IMR-90 (cell line): Measurements from ENCODE around the gene FTO. TPM values are rescaled to one million over a fixed set of nuclear protein-coding genes. Genes with fewer than 3 reads are reported as not detected.

ENCODE experiments used
- ATAC-seq: fragments of 200-7000 bp; cut with Tn5 transposase; 2 replicates; pipeline ENCODE4 v1.9.1; 2020; ENCODE audit warnings: low read depth, mild to moderate bottlenecking, moderate library complexity
- BruUV-seq: library from RNA; stranded (reverse); fragments of 400-500 nt; replicated peaks from 2 replicates; lab custom pipeline; 2021; lab: Mats Ljungman, UMichigan
- CTCF ChIA-PET: fragments of 300-600 bp; formaldehyde crosslinking; extraction: SDS; loops from one replicate; lab custom pipeline; 2021; ENCODE audit warnings: antibody characterized with exemption; lab: Yijun Ruan, JAX
- POLR2A ChIA-PET: fragments of 300-600 bp; sonication (Branson Sonifier 250); formaldehyde crosslinking; loops from one replicate; lab custom pipeline; 2022; ENCODE audit warnings: antibody characterized with exemption; ENCODE audit not compliant: unreplicated experiment; lab: Charles Lee
- DNase-seq: peaks from one replicate; pipeline ENCODE4 v3.0.0; 2013
- H2AFZ ChIP-seq: replicated peaks from 2 replicates; pipeline ENCODE3; 2013; ENCODE audit warnings: low read length, mild to moderate bottlenecking; ENCODE audit not compliant: poor library complexity
- H2AK5ac ChIP-seq: 2 replicates; pipeline ENCODE4 v1.6.1; 2013; ENCODE audit warnings: low read depth, low read length, inconsistent platforms
- H2AK9ac ChIP-seq: replicated peaks from 2 replicates; pipeline ENCODE3; 2013; ENCODE audit warnings: mild to moderate bottlenecking, low read depth, low read length, moderate library complexity; ENCODE audit not compliant: poor library complexity
- H2BK120ac ChIP-seq: 2 replicates; pipeline ENCODE4 v1.6.1; 2013; ENCODE audit warnings: low read depth, low read length, inconsistent platforms
- H2BK15ac ChIP-seq: 3 replicates; pipeline ENCODE4 v1.6.1; 2013; ENCODE audit warnings: low read depth, low read length, inconsistent platforms
- H2BK20ac ChIP-seq: 2 replicates; pipeline ENCODE4 v1.6.1; 2013; ENCODE audit warnings: low read depth, mild to moderate bottlenecking, inconsistent platforms, low read length, moderate library complexity
- H2BK5ac ChIP-seq: 2 replicates; pipeline ENCODE4 v1.6.1; 2013; ENCODE audit warnings: mild to moderate bottlenecking, low read depth, low read length, inconsistent platforms; ENCODE audit not compliant: poor library complexity, severe bottlenecking
- H3K14ac ChIP-seq: replicated peaks from 2 replicates; pipeline ENCODE4 v1.6.1; 2013; ENCODE audit warnings: low read depth, low read length, inconsistent platforms
- H3K18ac ChIP-seq: 2 replicates; pipeline ENCODE4 v1.6.1; 2013; ENCODE audit warnings: low read depth, low read length, control low read depth
- H3K23ac ChIP-seq: 2 replicates; pipeline ENCODE4 v1.6.1; 2013; ENCODE audit warnings: low read depth, low read length, inconsistent platforms
- H3K27ac ChIP-seq: 2 replicates; pipeline ENCODE4 v1.5.1; 2013; ENCODE audit warnings: mild to moderate bottlenecking, control low read depth, low read length; ENCODE audit not compliant: insufficient read depth
- H3K27me3 ChIP-seq: 2 replicates; pipeline ENCODE4 v1.6.1; 2013; ENCODE audit warnings: low read length; ENCODE audit not compliant: control insufficient read depth, insufficient read depth
- H3K36me3 ChIP-seq: 2 replicates; pipeline ENCODE4 v1.6.1; 2013; ENCODE audit warnings: low read length, mixed read lengths; ENCODE audit not compliant: control insufficient read depth, insufficient read depth
- H3K4ac ChIP-seq: 2 replicates; pipeline ENCODE4 v1.6.1; 2013; ENCODE audit warnings: low read depth, low read length, inconsistent platforms
- H3K4me1 ChIP-seq: 2 replicates; pipeline ENCODE4 v1.6.1; 2013; ENCODE audit warnings: low read length, mixed read lengths; ENCODE audit not compliant: control insufficient read depth, insufficient read depth
- H3K4me2 ChIP-seq: 2 replicates; pipeline ENCODE4 v1.6.1; 2013; ENCODE audit warnings: low read depth, mild to moderate bottlenecking, control low read depth, low read length, moderate library complexity
- H3K4me3 ChIP-seq: 2 replicates; pipeline ENCODE4 v1.5.1; 2013; ENCODE audit warnings: low read depth, mild to moderate bottlenecking, control low read depth, low read length, moderate library complexity; ENCODE audit not compliant: insufficient read depth
- H3K56ac ChIP-seq: 2 replicates; pipeline ENCODE4 v1.6.1; 2013; ENCODE audit warnings: low read length, inconsistent platforms; ENCODE audit not compliant: insufficient read depth; ENCODE audit errors: extremely low read depth
- H3K79me1 ChIP-seq, 2 experiments: 2 replicates each; pipeline ENCODE4 v1.6.1; 2013; ENCODE audit warnings: low read length in 2 of 2, inconsistent platforms in 1 of 2, low read depth in 1 of 2
- H3K9ac ChIP-seq: 2 replicates; pipeline ENCODE4 v1.6.1; 2013; ENCODE audit warnings: low read depth, low read length, control low read depth
- H3K9me1 ChIP-seq: 2 replicates; pipeline ENCODE4 v1.6.1; 2013; ENCODE audit warnings: low read length, inconsistent platforms; ENCODE audit not compliant: insufficient read depth
- H3K9me3 ChIP-seq: 2 replicates; pipeline ENCODE4 v1.6.1; 2013; ENCODE audit warnings: low read length; ENCODE audit not compliant: control insufficient read depth, insufficient read depth
- H4K20me1 ChIP-seq: 2 replicates; pipeline ENCODE4 v1.6.1; 2013; ENCODE audit warnings: low read length, inconsistent platforms; ENCODE audit not compliant: insufficient read depth
- H4K5ac ChIP-seq: 2 replicates; pipeline ENCODE4 v1.6.1; 2013; ENCODE audit warnings: mild to moderate bottlenecking, low read depth, low read length, control low read depth
- H4K8ac ChIP-seq, 2 experiments: 2 replicates each; pipeline ENCODE4 v1.6.1; 2013; ENCODE audit warnings: low read depth in 2 of 2, low read length in 2 of 2, control low read depth in 1 of 2, inconsistent platforms in 1 of 2
- H4K91ac ChIP-seq: 2 replicates; pipeline ENCODE4 v1.6.1; 2013; ENCODE audit warnings: low read depth, low read length, inconsistent platforms; ENCODE audit not compliant: insufficient read depth
- BHLHE40 ChIP-seq: fragments of 150-350 bp; IDR thresholded peaks from 2 replicates; pipeline ENCODE4 v1.6.1; 2016; ENCODE audit warnings: mild to moderate bottlenecking, low read depth, low read length
- CEBPB ChIP-seq: IDR thresholded peaks from 2 replicates; pipeline ENCODE4 v1.6.1; 2012; ENCODE audit warnings: low read depth, low read length, improper control_type of control experiment
- CHD1 ChIP-seq: IDR thresholded peaks from 2 replicates; pipeline ENCODE4 v1.6.1; 2012; ENCODE audit warnings: low read depth, low read length, improper control_type of control experiment
- FOS ChIP-seq: fragments of 150-350 bp; IDR thresholded peaks from 2 replicates; pipeline ENCODE4 v1.6.1; 2016; ENCODE audit warnings: low read depth, low read length
- MAFK ChIP-seq: IDR thresholded peaks from 2 replicates; pipeline ENCODE4 v1.6.1; 2012; ENCODE audit warnings: low read depth, low read length, improper control_type of control experiment
- MAZ ChIP-seq: IDR thresholded peaks from 2 replicates; pipeline ENCODE4 v1.6.1; 2012; ENCODE audit warnings: low read depth, mild to moderate bottlenecking, low read length, improper control_type of control experiment, moderate library complexity, borderline replicate concordance
- MXI1 ChIP-seq: IDR thresholded peaks from 2 replicates; pipeline ENCODE4 v1.6.1; 2012; ENCODE audit warnings: low read depth, mild to moderate bottlenecking, low read length, moderate library complexity, borderline replicate concordance
- NFE2L2 ChIP-seq: fragments of 150-350 bp; IDR thresholded peaks from 2 replicates; pipeline ENCODE4 v1.6.1; 2016; ENCODE audit warnings: low read depth, mild to moderate bottlenecking, low read length
- POLR2A ChIP-seq: IDR thresholded peaks from 2 replicates; pipeline ENCODE4 v1.6.1; 2012; ENCODE audit warnings: mild to moderate bottlenecking, low read depth, low read length
- RAD21 ChIP-seq: IDR thresholded peaks from 2 replicates; pipeline ENCODE4 v1.6.1; 2012; ENCODE audit warnings: low read length, improper control_type of control experiment
- RCOR1 ChIP-seq: IDR thresholded peaks from 2 replicates; pipeline ENCODE4 v1.6.1; 2012; ENCODE audit warnings: mild to moderate bottlenecking, low read length, improper control_type of control experiment; ENCODE audit not compliant: insufficient replicate concordance
- RFX5 ChIP-seq: IDR thresholded peaks from 2 replicates; pipeline ENCODE4 v1.8.0; 2012; ENCODE audit warnings: low read depth, mild to moderate bottlenecking, low read length, moderate library complexity
- SMC3 ChIP-seq: fragments of 150-350 bp; IDR thresholded peaks from 2 replicates; pipeline ENCODE4 v1.6.1; 2016; ENCODE audit warnings: low read depth, mild to moderate bottlenecking, antibody characterized with exemption, low read length, moderate library complexity
- USF2 ChIP-seq: fragments of 150-350 bp; IDR thresholded peaks from 2 replicates; pipeline ENCODE4 v1.6.1; 2017; ENCODE audit warnings: mild to moderate bottlenecking, antibody characterized with exemption, low read length, low read depth
- WGBS, 2 experiments: methylation state at CpG; one replicate each; pipeline versions ENCODE4 v1.1.5 to v1.1.7; 2013; ENCODE audit warnings: missing lambda C conversion rate in 2 of 2; ENCODE audit not compliant: insufficient read length in 1 of 2; ENCODE audit errors: extremely low coverage in 2 of 2; 5-methylcytosine and 5-hydroxymethylcytosine counted together
- dilution Hi-C: fragments of 300-500 bp; cut with HindIII; formaldehyde crosslinking; loops from one replicate; pipeline ENCODE4 v1.14.3; 2018; ENCODE audit warnings: low sequenced_read_pairs; ENCODE audit not compliant: unreplicated experiment
- in situ Hi-C: fragments of 300-500 bp; cut with MboI; formaldehyde crosslinking; loops from 3 replicates; pipeline ENCODE4 v1.14.3; 2019; ENCODE audit warnings: low sequenced_read_pairs, inconsistent platforms, mixed read lengths
- intact Hi-C: fragments of 100-400 bp; cut with micrococcal nuclease; formaldehyde crosslinking; loops from 2 replicates; pipeline ENCODE4 v1.10.0; 2022
- polyA plus RNA-seq, 3 experiments: library from polyadenylated mRNA; depleted of rRNA; stranded (reverse); fragments of >200 nt; gene quantifications; 2 replicates each; pipeline ENCODE4 v1.2.3, GENCODE V29; 2012; ENCODE audit warnings: low replicate concordance in 1 of 3
- total RNA-seq: library from RNA; depleted of rRNA; stranded (reverse); fragments of >200 nt; gene quantifications from 2 replicates; pipeline ENCODE4 v1.2.3, GENCODE V29; 2012
- TF ChIP-seq, protein P1 (sequence below): conservative IDR thresholded peaks from 2 replicates; pipeline ENCODE4 v1.5.1; 2012; ENCODE audit warnings: mild to moderate bottlenecking, low read depth, low read length, improper control_type of control experiment

The FTO gene
- total and polyA plus RNA-seq, 2 of the 4 experiments (the other 2 are of a cell fraction) = 70.3 to 132 TPM

DNA sequence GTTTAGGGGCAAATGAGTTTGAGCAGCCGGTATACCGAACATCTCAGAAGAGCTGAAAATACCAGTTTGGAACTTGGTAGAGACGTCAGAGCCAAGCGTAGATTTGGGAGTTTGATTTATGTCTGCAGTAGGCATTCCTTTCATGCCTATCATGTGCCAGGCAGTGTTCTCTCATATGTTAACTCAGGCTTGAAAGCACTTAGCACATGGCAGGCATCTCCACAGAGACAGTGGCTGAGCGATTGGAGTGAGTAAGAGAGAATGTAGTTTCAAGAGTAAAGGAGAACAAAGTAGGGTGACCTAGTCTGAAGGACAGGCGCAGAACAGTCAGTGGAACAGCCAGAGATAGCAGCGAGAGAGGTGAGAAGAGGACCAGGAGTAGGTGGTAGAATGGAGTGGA, 207.0 kb downstream of the FTO start:
- no peak overlapping the region for H2AK9ac ChIP-seq
- dilution Hi-C loops (no loop called here), in situ Hi-C loops (no loop called here), intact Hi-C loops (no loop called here)
- H3K56ac ChIP-seq = no peak overlapping the region
- H3K18ac ChIP-seq = no peak overlapping the region; the same call in 1 of the 2 replicates
- no peak overlapping the region for H2BK20ac ChIP-seq
- H3K79me1 ChIP-seq = peaks cover 13 to 24% of the 10 kb centered on the region in 2 experiments; a peak in 3 of 4 replicates
- H3K27ac ChIP-seq = no peak overlapping the region
- no peak overlapping the region for H2BK120ac ChIP-seq
- no peaks in the 10 kb centered on the region for H3K27me3 ChIP-seq
- H3K9me1 ChIP-seq = peaks cover 17% of the 10 kb centered on the region
- H4K91ac ChIP-seq = no peak overlapping the region; the same call in 1 of the 2 replicates
- H3K4me1 ChIP-seq = peaks cover 15% of the 10 kb centered on the region
- ChIA-PET POLR2A (no interaction called here), CTCF (no interaction called here)
- peak overlapping the region; percentile 15 for H3K4ac ChIP-seq
- no peak for ATAC-seq
- no peak overlapping the region for H4K8ac ChIP-seq
- H4K5ac ChIP-seq = no peak overlapping the region
- H3K36me3 ChIP-seq = no peaks in the 10 kb centered on the region
- H2BK15ac ChIP-seq = peak overlapping the region; percentile 20; the same call in 1 of the 3 replicates
- H3K4me3 ChIP-seq = no peak overlapping the region
- 98% methylated on average over 5 of the region's 7 CpGs; no CpG with 5 or more reads in 1 of the 2 experiments for WGBS, 2 experiments
- peaks cover 3% of the 10 kb centered on the region; the same call in 1 of the 2 replicates for H4K20me1 ChIP-seq
- H3K9ac ChIP-seq = no peak overlapping the region
- H2BK5ac ChIP-seq = no peak overlapping the region
- no peak overlapping the region for H2AFZ ChIP-seq
- peak overlapping the region; percentile 29; the same call in 1 of the 2 replicates for H2AK5ac ChIP-seq
- H3K23ac ChIP-seq = peak overlapping the region; percentile 24; the same call in 1 of the 2 replicates
- TF ChIP-seq NFE2L2 = no peak
- no peak for TF ChIP-seq RCOR1
- TF ChIP-seq MAFK = no peak
- TF ChIP-seq RFX5 = no peak
- TF ChIP-seq RAD21 = no peak
- TF ChIP-seq USF2 = no peak
- no peak for TF ChIP-seq SMC3
- no peak for TF ChIP-seq CHD1
- no peak for TF ChIP-seq CEBPB
- TF ChIP-seq POLR2A = no peak
- TF ChIP-seq FOS = no peak
- no peak for TF ChIP-seq MXI1
- TF ChIP-seq, protein P1, sequence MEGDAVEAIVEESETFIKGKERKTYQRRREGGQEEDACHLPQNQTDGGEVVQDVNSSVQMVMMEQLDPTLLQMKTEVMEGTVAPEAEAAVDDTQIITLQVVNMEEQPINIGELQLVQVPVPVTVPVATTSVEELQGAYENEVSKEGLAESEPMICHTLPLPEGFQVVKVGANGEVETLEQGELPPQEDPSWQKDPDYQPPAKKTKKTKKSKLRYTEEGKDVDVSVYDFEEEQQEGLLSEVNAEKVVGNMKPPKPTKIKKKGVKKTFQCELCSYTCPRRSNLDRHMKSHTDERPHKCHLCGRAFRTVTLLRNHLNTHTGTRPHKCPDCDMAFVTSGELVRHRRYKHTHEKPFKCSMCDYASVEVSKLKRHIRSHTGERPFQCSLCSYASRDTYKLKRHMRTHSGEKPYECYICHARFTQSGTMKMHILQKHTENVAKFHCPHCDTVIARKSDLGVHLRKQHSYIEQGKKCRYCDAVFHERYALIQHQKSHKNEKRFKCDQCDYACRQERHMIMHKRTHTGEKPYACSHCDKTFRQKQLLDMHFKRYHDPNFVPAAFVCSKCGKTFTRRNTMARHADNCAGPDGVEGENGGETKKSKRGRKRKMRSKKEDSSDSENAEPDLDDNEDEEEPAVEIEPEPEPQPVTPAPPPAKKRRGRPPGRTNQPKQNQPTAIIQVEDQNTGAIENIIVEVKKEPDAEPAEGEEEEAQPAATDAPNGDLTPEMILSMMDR = no peak
- TF ChIP-seq MAZ = no peak
- no peak for TF ChIP-seq BHLHE40
- H3K4me2 ChIP-seq = no peak overlapping the region
- no peak for DNase-seq
- BruUV-seq = no TSS peak
- H3K9me3 ChIP-seq = no peaks in the 10 kb centered on the region
- peak overlapping the region; percentile 29; the same call in 1 of the 2 replicates for H3K14ac ChIP-seq
